Fibroblast of lung (primary cell): ENCODE data around the gene BRCA2. TPM values are rescaled to one million over a fixed set of nuclear protein-coding genes. Genes with fewer than 3 reads are reported as not detected.

ENCODE experiments used
- DNase-seq, 2 donors: peaks; one replicate each; pipeline versions ENCODE4 v3.0.0 to v3.0.0-alpha.2; 2010; ENCODE audit warnings: low read depth in 2 of 2
- H2AFZ ChIP-seq: 2 replicates; pipeline ENCODE4 v1.5.1; 2012; ENCODE audit warnings: low read length, control low read depth, inconsistent platforms
- H3K27ac ChIP-seq: 2 replicates; pipeline ENCODE4 v1.5.1; 2011; ENCODE audit warnings: low read length, control low read depth; ENCODE audit not compliant: insufficient read depth
- H3K27me3 ChIP-seq: 2 replicates; pipeline ENCODE4 v1.5.1; 2011; ENCODE audit warnings: mild to moderate bottlenecking, low read length; ENCODE audit not compliant: control insufficient read depth, insufficient read depth
- H3K36me3 ChIP-seq: 2 replicates; pipeline ENCODE4 v1.5.1; 2011; ENCODE audit warnings: low read length; ENCODE audit not compliant: control insufficient read depth, insufficient read depth
- H3K4me1 ChIP-seq: 2 replicates; pipeline ENCODE4 v1.5.1; 2011; ENCODE audit warnings: low read length; ENCODE audit not compliant: control insufficient read depth, insufficient read depth; ENCODE audit errors: extremely low read depth
- H3K4me2 ChIP-seq: 2 replicates; pipeline ENCODE4 v1.5.1; 2011; ENCODE audit warnings: low read length, control low read depth; ENCODE audit not compliant: insufficient read depth; ENCODE audit errors: extremely low read depth
- H3K4me3 ChIP-seq, 4 experiments: fragments of 200-600 bp in 1 of 4; sonication (generic) in 1 of 4; replicated peaks in 1 of 4; 2 replicates each; pipeline ENCODE4 v1.5.1; 2011 to 2016; ENCODE audit warnings: low read length in 4 of 4, low read depth in 3 of 4, mild to moderate bottlenecking in 3 of 4, control low read depth in 2 of 4, inconsistent platforms in 1 of 4, mixed read lengths in 1 of 4; ENCODE audit not compliant: insufficient read depth in 1 of 4; ENCODE audit errors: control extremely low read depth in 1 of 4
- H3K79me2 ChIP-seq: 2 replicates; pipeline ENCODE4 v1.5.1; 2012; ENCODE audit warnings: mild to moderate bottlenecking, low read length, inconsistent platforms; ENCODE audit not compliant: control insufficient read depth, insufficient read depth
- H3K9ac ChIP-seq: 2 replicates; pipeline ENCODE4 v1.5.1; 2011; ENCODE audit warnings: mild to moderate bottlenecking, low read length, control low read depth; ENCODE audit not compliant: insufficient read depth
- H3K9me3 ChIP-seq: 2 replicates; pipeline ENCODE4 v1.5.1; 2012; ENCODE audit warnings: low read depth, low read length; ENCODE audit not compliant: control insufficient read depth, insufficient read depth
- H4K20me1 ChIP-seq: 2 replicates; pipeline ENCODE4 v1.5.1; 2011; ENCODE audit warnings: low read length; ENCODE audit not compliant: control insufficient read depth, insufficient read depth; ENCODE audit errors: extremely low read depth
- EZH2 ChIP-seq: IDR thresholded peaks from 2 replicates; pipeline ENCODE4 v1.5.1; 2012; ENCODE audit warnings: low read length, control low read depth, mild to moderate bottlenecking; ENCODE audit errors: missing control alignments
- polyA plus RNA-seq, 2 donors: library from polyadenylated mRNA; depleted of rRNA in 1 of 2; stranded (reverse) in 1 of 2; unstranded in 1 of 2; fragments of >200 nt; gene quantifications; 2 replicates each; pipeline ENCODE4 v1.2.1, GENCODE V29; 2011 to 2012; ENCODE audit warnings: missing spikeins in 1 of 2
- total RNA-seq: library from RNA; depleted of rRNA; stranded (reverse); fragments of >200 nt; gene quantifications from 2 replicates; pipeline ENCODE4 v1.2.1, GENCODE V29; 2014
- TF ChIP-seq, protein P1 (sequence below), 2 donors: IDR thresholded peaks in 1 of 2; conservative IDR thresholded peaks in 1 of 2; 1 replicate in 1 of 2; 2 replicates in 1 of 2; pipeline ENCODE4 v1.5.1; 2011 to 2012; ENCODE audit warnings: low read length in 2 of 2, control low read depth in 1 of 2, inconsistent platforms in 1 of 2, low read depth in 1 of 2, mild to moderate bottlenecking in 1 of 2

BRCA2 gene
- total and polyA plus RNA-seq, 2 donors (not counting 1 experiment from before 2014, with no cell fraction given), result 2.0 to 4.5 TPM

DNA sequence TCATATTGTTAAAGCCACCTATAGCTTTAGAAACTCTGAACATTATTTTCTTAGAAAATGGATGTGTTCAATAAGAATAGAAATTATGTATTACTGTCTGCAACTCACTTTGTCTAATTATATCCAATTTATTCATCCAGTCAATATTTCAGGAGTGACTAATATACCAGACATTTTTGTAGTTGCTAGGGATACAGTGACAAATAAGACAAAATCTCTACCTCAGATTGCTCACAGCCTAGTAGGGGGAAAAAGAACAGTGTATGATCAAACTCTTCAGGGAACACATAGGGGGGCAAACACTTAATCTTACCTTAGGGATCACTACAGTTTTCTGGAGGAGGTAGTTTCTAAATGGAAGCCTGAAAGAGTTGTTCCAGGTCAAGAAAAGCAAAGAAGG lies 8.6 kb downstream of the BRCA2 start:
- Histone ChIP-seq H3K4me3 (no peak overlapping the region), H3K9ac (no peak overlapping the region), H3K79me2 (no peaks in the 10 kb centered on the region), H3K4me2 (peak overlapping the region; percentile 34), H3K36me3 (no peaks in the 10 kb centered on the region), H4K20me1 (no peaks in the 10 kb centered on the region), H3K27ac (peak overlapping the region; percentile 75), H2AFZ (peak overlapping the region; percentile 6), H3K27me3 (no peaks in the 10 kb centered on the region), H3K9me3 (no peaks in the 10 kb centered on the region), H3K4me1 (peaks cover 3% of the 10 kb centered on the region)
- DNase-seq, result peak; percentile 54 to 81
- TF ChIP-seq, protein P1, sequence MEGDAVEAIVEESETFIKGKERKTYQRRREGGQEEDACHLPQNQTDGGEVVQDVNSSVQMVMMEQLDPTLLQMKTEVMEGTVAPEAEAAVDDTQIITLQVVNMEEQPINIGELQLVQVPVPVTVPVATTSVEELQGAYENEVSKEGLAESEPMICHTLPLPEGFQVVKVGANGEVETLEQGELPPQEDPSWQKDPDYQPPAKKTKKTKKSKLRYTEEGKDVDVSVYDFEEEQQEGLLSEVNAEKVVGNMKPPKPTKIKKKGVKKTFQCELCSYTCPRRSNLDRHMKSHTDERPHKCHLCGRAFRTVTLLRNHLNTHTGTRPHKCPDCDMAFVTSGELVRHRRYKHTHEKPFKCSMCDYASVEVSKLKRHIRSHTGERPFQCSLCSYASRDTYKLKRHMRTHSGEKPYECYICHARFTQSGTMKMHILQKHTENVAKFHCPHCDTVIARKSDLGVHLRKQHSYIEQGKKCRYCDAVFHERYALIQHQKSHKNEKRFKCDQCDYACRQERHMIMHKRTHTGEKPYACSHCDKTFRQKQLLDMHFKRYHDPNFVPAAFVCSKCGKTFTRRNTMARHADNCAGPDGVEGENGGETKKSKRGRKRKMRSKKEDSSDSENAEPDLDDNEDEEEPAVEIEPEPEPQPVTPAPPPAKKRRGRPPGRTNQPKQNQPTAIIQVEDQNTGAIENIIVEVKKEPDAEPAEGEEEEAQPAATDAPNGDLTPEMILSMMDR (conservative IDR thresholded peaks at IDR 0.05 in 1 of 2, IDR thresholded peaks at IDR 0.05 in 1 of 2; ENCODE audit: low read depth in 1 of 2, low read length in 2 of 2), result no peak
- TF ChIP-seq EZH2, result no peak

DNA sequence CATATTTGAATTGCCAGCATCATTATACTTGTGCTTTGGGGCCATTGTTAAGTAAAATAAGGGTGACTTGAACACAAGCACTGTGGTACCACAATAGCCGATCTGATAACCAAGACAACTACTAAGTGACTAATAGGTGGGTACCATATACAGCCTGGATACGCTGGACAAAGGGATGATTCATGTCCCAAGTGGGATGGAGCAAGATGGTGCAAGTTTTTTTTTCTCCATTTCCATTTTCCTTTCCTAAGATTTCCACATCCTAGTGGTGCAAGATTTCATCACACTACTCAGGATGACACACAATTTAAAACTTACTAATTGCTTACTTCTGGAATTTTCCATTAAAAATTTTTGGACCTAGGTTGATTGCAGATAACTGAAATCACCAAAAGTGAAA lies 15.1 kb downstream of the BRCA2 start:
- Histone ChIP-seq H3K27me3 (no peaks in the 10 kb centered on the region), H2AFZ (no peak overlapping the region), H3K4me2 (peak overlapping the region; percentile 15), H3K4me3 (no peak overlapping the region), H3K27ac (peak overlapping the region; percentile 23), H3K36me3 (no peaks in the 10 kb centered on the region), H3K9me3 (no peaks in the 10 kb centered on the region), H4K20me1 (no peaks in the 10 kb centered on the region), H3K4me1 (no peaks in the 10 kb centered on the region), H3K9ac (no peak overlapping the region), H3K79me2 (no peaks in the 10 kb centered on the region)
- DNase-seq, result peak; percentile 51 to 84
- TF ChIP-seq, protein P1 (conservative IDR thresholded peaks at IDR 0.05 in 1 of 2, IDR thresholded peaks at IDR 0.05 in 1 of 2; ENCODE audit: low read depth in 1 of 2, low read length in 2 of 2), result no peak
- TF ChIP-seq EZH2, result no peak

DNA sequence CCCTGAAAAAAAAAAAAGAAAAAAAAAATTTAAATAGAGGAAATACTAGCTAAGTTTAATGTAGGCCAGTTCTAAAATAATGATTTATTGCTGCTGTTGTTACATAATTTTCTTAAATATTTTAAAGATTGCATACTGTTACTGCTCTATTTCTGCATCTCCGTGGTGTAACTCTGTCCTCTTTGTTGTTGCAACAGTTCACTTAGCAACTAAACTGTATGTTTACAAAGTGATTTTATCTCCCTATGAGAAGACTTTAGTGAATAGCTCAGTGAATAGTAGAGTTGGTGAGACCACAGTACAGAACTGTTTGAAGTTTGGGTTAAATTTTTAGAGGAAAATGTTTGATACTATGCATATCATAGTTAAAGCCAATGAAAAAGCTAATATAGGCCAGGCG lies 19.4 kb downstream of the BRCA2 start:
- Histone ChIP-seq H3K9ac (no peak overlapping the region), H3K36me3 (peaks cover 2% of the 10 kb centered on the region), H3K27ac (no peak overlapping the region), H3K79me2 (no peaks in the 10 kb centered on the region), H3K4me3 (no peak overlapping the region), H2AFZ (no peak overlapping the region), H3K4me1 (no peaks in the 10 kb centered on the region), H3K4me2 (no peak overlapping the region), H3K27me3 (no peaks in the 10 kb centered on the region), H4K20me1 (no peaks in the 10 kb centered on the region), H3K9me3 (no peaks in the 10 kb centered on the region)
- TF ChIP-seq, protein P1 (conservative IDR thresholded peaks at IDR 0.05 in 1 of 2, IDR thresholded peaks at IDR 0.05 in 1 of 2; ENCODE audit: low read depth in 1 of 2, low read length in 2 of 2), result no peak
- TF ChIP-seq EZH2, result no peak
- peak in 1 of 2 donors; percentile 16 for DNase-seq
